HL-60/S4 (cell line): Measurements from ENCODE around the gene MAP2K7.

Experiments
- in situ Hi-C: fragments of 300-500 bp; cut with MboI; formaldehyde crosslinking; loops from 2 replicates; pipeline ENCODE4 v1.14.3; 2022; ENCODE audit warnings: low sequenced_read_pairs

MAP2K7 gene

DNA sequence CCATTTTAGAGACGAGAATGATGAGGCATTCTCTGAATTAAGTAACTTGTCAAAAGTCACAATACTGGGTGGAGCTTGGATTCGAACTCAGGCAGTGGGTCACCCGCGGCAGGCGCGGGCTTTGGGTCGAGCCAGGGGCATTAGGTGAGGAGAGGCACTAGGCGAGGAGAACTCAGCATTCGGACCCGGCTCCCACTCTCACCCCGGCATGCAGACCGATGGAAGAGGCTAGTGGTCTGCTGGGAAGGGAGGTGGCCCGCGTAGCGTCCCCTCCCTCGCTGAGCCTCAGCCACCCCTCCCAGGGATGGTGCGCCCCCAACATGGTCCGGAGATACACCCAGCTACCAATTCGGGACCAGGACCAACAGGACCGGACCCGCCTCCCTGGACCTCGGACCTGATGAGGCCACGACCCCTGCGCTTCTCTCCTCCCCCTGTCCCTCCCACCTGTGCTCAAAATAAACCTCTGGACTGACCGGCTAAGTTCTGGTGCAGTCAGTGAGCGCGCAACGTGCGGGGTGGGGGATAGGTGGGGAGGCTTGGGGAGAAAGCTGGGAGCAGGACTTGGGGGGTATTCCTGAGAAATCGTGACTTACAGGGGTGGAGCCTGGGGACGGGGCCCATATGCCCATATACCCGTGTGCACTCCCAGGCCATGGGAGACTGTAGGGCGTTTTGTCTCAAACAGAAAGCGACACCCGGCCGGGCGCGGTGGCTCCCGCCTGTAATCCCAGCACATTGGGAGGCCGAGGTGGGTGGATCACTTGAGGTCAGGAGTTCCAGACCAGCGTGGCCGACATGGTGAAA, 15.1 kb downstream of the MAP2K7 start:
- in situ Hi-C loops, result no loop called here

GRCh38 chr19:7919610-7920518, 16.2 kb downstream of the MAP2K7 start, which contains the start of gene SNAPC2:
SNAPC2 (plus strand) TSS chr19:7920338; CDS start chr19:7920367, 29 bp downstream.
- in situ Hi-C loops, result no loop called here

- in situ Hi-C loops, result no loop called here
Measured at GRCh38 chr19:7920519-7921301, 17.0 kb downstream of the MAP2K7 start.

GRCh38 chr19:7921302-7921966, 17.8 kb downstream of the MAP2K7 start:
- in situ Hi-C loops, result no loop called here

- in situ Hi-C loops, result no loop called here
Measured at GRCh38 chr19:7921967-7922835, 18.5 kb downstream of the MAP2K7 start.

DNA sequence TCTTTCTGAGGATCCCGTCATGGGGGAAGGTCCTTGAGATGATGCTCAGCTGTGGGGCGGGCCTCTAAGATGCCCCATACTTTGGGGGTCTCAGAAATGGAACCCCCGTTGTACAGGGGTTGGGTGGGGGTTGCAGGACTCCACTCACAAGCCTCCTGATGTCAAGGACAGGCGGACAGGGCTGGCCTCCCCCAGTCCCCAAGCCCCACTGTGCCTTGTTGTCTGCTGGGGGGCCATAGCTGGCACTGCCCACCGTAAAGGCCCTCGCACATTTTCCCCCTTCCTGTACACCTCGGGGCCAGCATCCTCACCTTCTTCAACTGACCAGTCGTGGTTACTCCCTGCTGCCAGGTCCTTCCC, 19.1 kb downstream of the MAP2K7 start:
- in situ Hi-C loops, result no loop called here

DNA sequence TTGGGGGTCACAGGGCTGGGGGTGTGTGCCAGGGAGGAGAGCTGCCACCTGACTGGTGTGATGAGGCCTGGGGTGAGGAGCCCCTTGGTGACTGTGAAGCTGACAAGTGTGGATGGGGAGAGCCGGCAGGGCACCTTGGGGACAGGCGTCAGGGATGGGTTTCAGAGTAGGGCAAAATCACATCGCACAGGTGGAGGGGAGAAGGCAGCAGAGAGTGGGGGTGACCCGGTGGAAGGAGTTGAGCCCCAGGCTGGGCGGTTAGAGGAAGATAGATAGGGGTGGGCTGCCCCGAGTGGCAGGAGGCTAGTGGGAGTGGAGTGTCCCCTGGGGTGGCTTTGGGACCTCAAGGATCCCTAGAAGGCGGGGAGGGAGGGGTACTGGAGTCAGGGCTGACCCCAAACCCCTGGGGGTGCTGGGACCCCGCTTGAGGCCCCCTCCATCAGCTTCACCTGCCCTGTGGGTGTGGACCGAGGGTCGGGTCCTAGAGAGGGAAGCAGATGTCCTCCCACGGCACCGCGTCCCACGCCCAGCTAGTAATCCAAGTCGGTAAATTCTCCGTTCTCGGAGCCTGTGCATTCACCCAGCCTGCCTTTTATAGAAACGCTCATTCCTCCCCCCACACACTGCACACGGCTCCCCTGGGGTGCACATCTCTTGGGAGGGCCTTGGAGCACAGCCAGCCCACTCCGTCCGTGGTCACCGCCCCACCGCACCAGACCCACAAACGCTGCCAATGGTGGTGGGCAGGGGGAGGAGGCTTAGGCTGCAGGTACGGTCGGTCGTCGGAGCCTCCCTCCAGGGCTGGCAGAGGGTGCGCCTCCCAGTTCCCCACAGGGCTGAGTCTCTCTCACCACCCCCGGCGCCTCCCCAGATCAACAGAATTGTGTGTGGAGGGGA, 19.9 kb downstream of the MAP2K7 start:
- in situ Hi-C loops, result no loop called here

- in situ Hi-C loops, result no loop called here
Measured at GRCh38 chr19:7924241-7924640, 20.6 kb downstream of the MAP2K7 start.

GRCh38 chr19:7924651-7925170, 21.0 kb downstream of the MAP2K7 start:
- in situ Hi-C loops, result no loop called here

GRCh38 chr19:7925171-7925851, 21.6 kb downstream of the MAP2K7 start:
- in situ Hi-C loops, result no loop called here

GRCh38 chr19:7926021-7926726, 22.5 kb downstream of the MAP2K7 start, which contains the start of gene CTXN1:
CTXN1 (minus strand) TSS chr19:7926135; CDS start chr19:7925538, 597 bp downstream.
- in situ Hi-C loops, result no loop called here

DNA sequence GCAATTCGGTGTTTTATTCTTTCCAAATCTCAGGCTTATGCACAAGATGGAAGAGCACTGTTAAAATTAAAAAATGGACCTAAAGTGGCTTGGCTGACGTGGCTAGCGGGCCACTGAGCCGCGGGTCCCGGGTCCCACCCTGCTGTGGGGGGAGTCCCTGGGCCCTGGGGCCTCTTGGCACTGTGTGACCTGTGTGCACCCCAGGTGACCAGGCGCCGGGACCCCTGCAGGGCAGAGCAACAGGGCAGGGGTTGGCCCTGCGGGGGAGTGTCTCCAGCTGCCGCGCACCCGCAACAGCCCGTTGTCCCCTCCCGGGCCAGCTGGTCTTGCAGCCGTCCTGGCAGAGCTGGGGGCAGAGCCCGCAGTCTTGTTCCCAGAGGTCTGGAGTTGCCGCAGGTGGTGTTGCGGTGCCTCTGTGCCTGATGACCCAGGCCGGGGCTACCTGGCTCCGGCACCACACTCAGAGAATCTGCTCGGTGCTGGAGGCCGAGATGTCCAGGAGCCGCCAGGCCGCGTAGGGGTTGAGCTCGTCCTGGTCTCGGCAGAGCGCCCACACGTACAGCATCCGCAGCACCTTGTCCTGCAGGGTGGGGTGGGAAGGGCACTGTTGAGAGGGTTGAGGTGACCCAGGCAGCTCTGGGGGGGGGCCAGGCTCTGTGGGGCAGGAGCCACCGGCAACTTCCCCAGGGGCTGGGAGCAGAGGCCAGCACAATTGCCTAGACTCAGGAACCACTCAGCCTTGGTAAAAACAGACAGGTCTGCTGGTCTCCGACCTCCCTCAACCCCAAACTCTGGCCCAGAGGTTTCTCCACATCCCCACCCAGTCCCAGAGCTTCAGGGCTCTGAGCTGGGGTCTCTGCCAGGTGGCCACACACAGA, 23.3 kb downstream of the MAP2K7 start:
- in situ Hi-C loops, result no loop called here

GRCh38 chr19:7927605-7928333, 24.1 kb downstream of the MAP2K7 start:
- in situ Hi-C loops, result no loop called here

DNA sequence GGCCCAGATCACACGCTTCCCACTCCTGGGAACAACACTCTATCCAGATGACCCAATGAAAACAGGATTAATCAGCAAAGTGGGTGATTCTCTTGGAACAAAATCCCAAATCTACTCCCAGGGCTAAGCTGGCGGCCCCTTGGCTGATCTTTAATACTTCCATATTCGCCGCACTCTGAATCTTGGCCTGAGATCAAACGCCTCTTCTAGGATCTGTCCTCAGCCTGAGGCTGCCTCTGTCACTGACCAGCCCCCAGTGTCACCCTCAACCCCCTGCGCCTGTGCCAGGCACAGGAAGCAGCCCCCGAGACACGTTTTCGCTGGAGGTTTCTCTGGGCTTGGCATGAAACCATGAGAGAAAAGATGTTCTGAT, 24.6 kb downstream of the MAP2K7 start:
- in situ Hi-C loops, result no loop called here
